Frontal cortex (tissue), 4 donors: Measurements from ENCODE around the gene PFKFB3. TPM values are rescaled to one million over a fixed set of nuclear protein-coding genes. Genes with fewer than 3 reads are reported as not detected.
A peak's percentile ranks its signal among the peaks of the same experiment; 100 is the strongest.

Source experiments
- DNase-seq, 2 donors: peaks; one replicate each; pipeline ENCODE4 v3.0.0; 2012; ENCODE audit warnings: low spot score in 2 of 2
- FAIRE-seq: peaks from 2 replicates; lab custom pipeline; 2012; peaks lifted over from hg19 to GRCh38; lab: Jason Lieb, UNC
- total RNA-seq: library from RNA; depleted of rRNA; stranded (reverse); fragments of >200 nt; gene quantifications from one replicate; pipeline ENCODE4 v1.2.3, GENCODE V29; 2014
- donor health status: control.
- donor health status: control.
- donor health status: control.

PFKFB3 gene
- total RNA-seq, 1 donor from 2014 or later = 14.3 TPM

GRCh38 chr10:6256439-6256838 lies 53.7 kb downstream of the PFKFB3 start:
- no peak for DNase-seq
- FAIRE-seq = no peak

DNA sequence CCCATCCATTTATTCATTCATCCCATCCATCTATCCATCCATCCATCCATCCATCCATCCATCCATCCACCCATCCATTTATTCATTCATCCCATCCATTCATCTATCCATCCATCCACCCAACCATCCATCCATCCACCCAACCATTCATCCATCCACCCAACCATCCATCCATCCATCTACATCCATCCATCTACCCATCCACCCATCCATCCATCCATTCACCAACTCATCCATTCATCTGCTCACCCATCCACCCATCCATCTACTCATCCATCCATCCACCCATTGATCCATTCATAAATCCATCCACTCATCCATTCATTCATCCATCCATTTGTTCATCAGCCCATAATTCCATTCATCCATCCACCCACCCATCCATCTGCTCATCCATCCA lies 56.4 kb downstream of the PFKFB3 start:
- no peak for DNase-seq
- no peak for FAIRE-seq

GRCh38 chr10:6260843-6261242 lies 58.1 kb downstream of the PFKFB3 start:
- DNase-seq = no peak
- FAIRE-seq = no peak

GRCh38 chr10:6267941-6268340 lies 65.2 kb downstream of the PFKFB3 start:
- no peak for FAIRE-seq

GRCh38 chr10:6269432-6269831 lies 66.7 kb downstream of the PFKFB3 start:
- DNase-seq = no peak
- no peak for FAIRE-seq

More at GRCh38 chr10:6267941-6268340, 65.2 kb downstream of the PFKFB3 start:
- DNase-seq = no peak

DNA sequence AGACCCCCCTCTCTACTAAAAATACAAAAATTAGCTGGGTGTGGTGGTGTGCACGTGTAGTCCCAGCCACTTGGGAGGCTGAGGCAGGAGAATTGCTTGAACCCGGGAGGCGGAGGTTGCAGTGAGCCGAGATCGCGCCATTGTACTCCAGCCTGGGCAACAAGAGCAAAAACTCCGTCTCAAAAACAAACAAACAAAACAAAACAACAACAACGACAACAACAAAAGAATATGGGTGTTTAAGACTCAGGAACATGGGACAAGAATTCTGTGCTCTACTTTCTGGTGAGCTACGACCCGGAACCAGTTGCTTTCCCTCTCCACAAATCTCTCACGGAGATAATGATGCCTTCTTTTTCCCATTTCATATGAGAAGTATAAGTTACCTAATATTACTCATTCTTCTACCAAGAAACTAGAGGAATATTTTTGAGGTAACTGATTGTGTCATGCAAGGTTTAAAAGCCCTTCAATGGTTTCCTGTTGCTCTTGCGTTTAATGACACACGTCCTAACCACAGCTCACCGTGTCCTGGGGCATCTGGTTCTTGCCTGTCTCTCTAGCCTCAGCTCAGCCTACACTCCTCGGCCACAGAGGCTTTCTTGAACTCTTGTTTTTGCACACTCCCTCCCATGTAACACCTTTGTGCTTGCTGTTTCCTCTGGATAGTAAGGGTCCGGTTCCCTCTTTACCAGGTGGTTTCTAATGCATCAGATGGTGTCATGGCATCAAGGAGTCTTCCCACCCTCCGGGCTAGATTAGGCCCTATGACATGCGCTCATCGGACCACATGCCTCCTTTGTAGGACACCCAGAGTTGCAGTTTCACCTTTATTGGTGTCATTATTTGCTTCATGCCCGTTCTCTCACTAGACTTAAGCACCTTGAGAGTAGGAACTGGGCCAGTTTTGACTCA lies 67.5 kb downstream of the PFKFB3 start:
- DNase-seq = no peak
- FAIRE-seq = no peak

- DNase-seq = no peak
- FAIRE-seq = no peak
Observed at GRCh38 chr10:6270951-6271350, 68.2 kb downstream of the PFKFB3 start.

GRCh38 chr10:6271663-6272062 lies 68.9 kb downstream of the PFKFB3 start:
- FAIRE-seq = no peak
- DNase-seq = no peak

GRCh38 chr10:6272126-6272525 lies 69.4 kb downstream of the PFKFB3 start:
- FAIRE-seq (no peak), DNase-seq (no peak)

GRCh38 chr10:6273351-6273750 lies 70.6 kb downstream of the PFKFB3 start:
- FAIRE-seq (no peak), DNase-seq (no peak)

DNA sequence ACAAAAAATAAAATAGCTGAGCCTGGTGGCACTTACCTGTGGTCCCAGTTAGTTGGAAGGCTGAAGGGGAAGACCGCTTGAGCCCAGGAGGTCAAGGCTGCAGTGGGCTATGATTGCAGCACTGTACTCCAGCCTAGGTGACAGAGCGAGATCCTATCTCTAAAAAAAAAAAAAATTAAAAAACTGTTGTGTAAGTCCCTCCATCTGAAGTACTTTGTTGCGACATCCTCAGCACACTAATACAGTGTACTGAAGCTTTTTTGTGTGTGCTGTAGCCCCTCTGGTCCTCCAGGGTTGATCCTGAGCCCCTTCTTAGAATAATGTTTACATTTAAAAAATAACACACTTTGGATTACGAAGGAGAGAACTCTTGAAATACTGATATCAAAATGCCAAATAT lies 71.3 kb downstream of the PFKFB3 start:
- DNase-seq = no peak
- FAIRE-seq = no peak

DNA sequence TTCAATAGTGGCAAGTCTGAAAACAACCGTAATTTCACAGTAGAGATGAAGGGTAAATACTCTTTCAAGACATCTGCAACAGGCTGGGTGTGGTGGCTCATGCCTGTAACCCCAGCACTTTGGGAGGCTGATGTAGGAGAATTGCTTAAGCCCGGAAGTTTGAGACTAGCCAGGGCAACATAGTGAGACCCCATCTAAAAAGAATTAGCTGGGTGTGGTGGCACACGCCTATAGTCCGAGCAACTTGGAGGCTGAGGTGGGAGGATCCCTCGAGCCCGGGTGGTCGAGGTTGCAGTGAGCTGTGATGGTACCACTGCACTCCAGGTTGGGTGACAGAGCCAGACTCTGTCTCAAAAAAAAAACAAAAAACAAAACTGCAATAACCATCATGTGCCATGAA lies 71.8 kb downstream of the PFKFB3 start:
- DNase-seq = no peak
- no peak for FAIRE-seq

DNA sequence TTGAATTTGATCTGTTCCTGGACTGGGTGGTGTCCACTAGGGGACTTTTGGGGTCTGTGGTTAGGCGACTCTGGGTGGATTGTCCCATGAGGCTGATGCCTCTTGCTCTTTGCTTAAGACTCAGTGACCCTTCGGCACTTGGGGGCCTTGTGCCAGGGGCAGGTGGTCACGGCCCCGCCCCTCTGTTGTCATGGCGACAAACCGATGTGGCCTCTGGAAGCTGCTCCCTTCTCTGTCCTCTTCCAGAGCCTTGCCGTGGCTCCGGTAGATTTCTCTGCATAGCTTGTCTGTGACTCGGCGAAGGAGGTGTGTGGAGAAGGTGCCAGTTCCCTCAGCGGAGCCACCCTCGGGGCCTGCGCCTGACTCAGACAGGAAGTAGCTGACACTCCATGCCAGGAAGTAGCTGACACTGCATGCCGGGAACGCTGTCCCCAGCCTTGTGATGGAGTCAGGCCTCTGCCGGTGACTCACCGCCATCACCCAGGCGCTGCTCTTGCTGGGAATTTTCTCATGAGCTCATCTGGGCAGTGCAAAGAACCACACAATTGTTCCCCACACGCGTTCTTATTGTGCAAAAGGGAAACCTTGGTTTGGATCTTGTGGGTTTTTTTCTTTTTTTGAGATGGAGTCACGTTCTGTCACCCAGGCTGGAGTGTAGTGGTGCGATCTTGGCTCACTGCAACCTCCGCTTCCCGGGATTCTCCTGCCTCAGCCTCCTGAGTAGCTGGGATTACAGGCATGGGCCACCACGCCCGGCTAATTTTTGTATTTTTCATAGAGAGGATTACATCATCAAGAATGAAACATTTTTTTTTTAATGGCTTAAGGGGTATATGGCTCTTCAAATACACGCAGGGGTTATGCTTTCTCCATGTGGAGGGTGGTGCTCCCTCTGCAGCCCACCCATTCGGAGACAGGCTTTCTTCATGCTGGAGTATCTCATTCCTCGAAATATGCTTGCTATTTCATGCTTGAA lies 72.6 kb downstream of the PFKFB3 start:
- FAIRE-seq (no peak), DNase-seq (peak in 1 of 2 donors; percentile 64)

DNA sequence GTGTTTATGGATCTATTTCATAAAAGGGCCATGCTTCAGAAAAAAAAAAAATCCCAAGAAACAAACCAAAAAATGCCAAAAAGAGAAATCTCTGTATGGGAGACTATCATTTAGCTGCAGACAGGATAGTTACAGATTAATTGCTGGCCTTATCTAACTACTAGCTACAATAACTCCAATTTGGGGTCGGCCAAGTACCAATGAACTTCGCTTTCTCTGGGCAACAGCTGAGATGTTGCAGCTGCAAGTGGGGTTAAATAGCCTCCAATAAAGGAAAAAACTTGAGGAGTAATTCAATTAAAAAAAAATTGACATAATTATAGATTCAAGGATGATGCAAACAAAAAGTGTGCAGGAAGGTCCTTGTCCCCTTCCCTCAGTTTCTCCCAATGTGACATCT lies 73.6 kb downstream of the PFKFB3 start:
- FAIRE-seq = no peak
- no peak for DNase-seq

DNA sequence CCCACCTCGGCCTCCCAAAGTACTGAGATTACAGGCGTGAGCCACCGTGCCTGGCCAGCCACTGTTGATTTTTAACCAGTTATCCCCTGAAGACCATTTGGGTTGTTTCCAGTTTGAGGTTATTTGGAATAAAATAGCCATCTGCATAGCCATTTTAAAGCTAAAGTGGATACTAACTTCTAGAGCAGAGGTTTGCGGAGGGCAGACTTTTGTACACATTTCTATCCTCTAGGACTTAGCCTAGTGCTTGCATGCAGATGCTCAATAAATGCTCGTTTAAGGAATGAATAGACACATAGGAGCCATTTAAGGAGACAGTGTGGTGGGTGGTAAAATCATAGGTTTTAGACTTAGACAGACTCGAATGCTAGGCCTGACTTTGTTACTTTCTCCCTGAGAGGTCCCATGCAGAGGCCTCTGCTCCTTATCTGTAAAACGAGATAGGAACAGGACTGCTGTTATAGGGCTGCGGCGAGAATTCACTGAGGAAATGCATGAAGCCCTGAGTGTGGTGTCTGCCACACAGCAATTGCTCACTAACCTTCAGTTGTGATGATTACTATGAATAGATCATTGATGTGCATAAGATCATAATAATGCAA lies 75.9 kb downstream of the PFKFB3 start:
- FAIRE-seq (no peak), DNase-seq (no peak)

DNA sequence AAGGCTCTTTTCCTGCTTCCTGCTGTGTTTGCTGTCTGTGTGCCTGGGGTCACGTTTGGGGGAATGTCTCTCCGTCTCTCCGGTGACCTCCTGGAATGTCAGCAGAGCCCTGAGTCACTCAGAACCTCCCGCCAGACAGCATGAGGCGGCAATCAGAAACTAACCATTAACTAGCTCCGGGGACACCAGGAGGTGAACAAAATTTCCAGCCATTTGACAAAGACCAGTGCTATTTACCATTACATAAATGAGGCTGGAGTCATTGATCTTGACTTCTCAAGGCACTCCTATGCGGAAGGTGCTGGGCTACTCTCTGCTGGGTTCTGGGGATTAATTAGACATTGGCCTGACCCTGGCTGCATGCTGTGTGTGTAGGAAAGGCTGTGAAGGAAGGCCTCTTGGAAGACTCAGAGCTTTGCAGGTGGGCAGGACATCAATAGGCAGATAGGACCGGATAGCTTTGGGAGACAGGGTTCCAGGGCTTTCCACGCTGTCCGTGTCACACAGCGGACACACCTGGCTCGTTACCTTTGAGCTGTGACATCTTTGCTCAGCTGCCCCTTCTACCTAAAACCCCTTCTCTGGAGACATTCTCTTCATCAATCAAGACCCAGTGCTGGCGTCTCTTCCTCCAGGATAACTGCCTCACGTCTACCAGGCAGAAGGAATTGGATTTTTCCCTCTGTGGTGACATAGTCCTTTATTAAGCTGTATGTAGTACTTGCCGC lies 77.0 kb downstream of the PFKFB3 start:
- FAIRE-seq (no peak), DNase-seq (no peak)

DNA sequence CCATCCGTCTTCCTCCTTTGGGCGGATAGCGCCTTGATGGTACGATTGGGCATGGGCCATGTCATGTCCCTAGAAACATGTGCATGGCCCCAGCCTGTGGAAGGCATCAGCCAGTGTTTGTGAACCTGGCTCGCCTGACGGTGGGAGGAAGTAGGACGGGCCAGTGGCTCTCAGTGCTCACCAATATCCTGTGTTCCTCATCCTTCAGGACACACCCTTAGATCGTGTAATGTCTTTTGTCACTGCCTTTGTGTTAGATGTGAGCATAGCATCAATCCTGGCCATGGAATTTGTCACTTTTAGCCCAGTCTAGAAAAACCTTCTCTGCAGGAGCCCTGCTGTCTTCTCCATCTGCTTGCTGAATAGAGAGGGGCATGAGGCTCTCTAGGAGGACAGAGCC lies 77.6 kb downstream of the PFKFB3 start:
- FAIRE-seq (no peak), DNase-seq (no peak)

- DNase-seq (no peak), FAIRE-seq (no peak)
Observed at GRCh38 chr10:6282454-6282958, 79.8 kb downstream of the PFKFB3 start.

GRCh38 chr10:6283655-6284054 lies 80.9 kb downstream of the PFKFB3 start:
- no peak for FAIRE-seq

More at GRCh38 chr10:6283655-6284054, 80.9 kb downstream of the PFKFB3 start:
- no peak for DNase-seq
